ENCODE results near the gene KCTD21. TPM values are rescaled to one million over a fixed set of nuclear protein-coding genes. Genes with fewer than 3 reads are reported as not detected.

The KCTD21 gene
- total RNA-seq, 2 experiments from 2014 or later = 7.1 to 8.6 TPM

GRCh38 chr11:78202733-78203167, 14.3 kb upstream of the KCTD21 start:
- ATAC-seq (ENCODE audit: low read depth) (peak; percentile 90), DNase-seq (peak; percentile 63)
- H3K4me1 Mint-ChIP-seq = peaks cover 30% of the 10 kb centered on the region
- H3K4me3 Mint-ChIP-seq = peak overlapping the region; percentile 88
- peak overlapping the region; percentile 97 for H3K27ac Mint-ChIP-seq
- no peaks in the 10 kb centered on the region for H3K9me3 Mint-ChIP-seq
- H3K36me3 Mint-ChIP-seq = peaks cover 25% of the 10 kb centered on the region
- H3K27me3 Mint-ChIP-seq = no peaks in the 10 kb centered on the region
- POLR2A ChIA-PET = interaction anchor here (0.6 to 4.7 kb wide), 9 partner anchors 11 to 215 kb away, joined by 3 to 43 read pairs (median 4); partner anchors contain the start of genes ALG8, GAB2, KCTD21 and NDUFC2

DNA sequence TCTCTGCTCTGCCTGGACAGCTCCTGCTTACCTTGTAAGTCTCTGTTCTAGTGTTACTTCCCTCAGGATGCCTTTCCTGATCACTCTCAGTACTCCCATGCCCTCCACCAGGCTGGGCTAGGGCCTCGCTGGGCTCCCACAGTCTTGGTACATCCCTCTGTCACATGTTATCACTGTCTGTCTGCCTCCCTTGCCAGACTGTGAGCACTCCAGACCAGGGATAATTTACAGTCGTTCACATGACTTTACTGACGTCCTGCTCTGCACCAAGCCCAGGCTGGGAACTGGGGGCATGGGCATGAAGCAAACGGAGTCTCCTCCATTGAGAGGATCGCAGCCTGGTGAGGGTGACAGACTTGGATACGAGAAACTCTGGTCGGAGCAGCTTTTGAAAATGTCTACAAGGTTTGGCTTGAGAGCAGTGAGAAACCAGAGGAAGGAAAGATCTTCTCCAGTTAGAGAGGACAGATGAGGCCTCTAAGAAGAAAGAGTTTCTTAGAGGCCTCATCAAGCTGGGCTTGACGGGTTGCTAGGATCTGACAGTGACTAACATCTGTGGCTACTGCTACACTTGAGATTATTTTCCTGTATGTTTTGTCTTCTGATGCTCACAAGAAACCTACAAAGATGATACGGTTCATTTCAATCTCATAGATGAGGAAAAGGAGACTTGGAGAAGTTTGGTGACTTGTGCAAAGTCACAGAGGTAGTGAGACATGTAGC, 12.8 kb upstream of the KCTD21 start:
- no peak for ATAC-seq (ENCODE audit: low read depth)
- H3K27me3 Mint-ChIP-seq = no peaks in the 10 kb centered on the region
- H3K9me3 Mint-ChIP-seq = no peaks in the 10 kb centered on the region
- H3K4me3 Mint-ChIP-seq = peak overlapping the region; percentile 35
- peaks cover 28% of the 10 kb centered on the region for H3K36me3 Mint-ChIP-seq
- POLR2A ChIA-PET = interaction anchor here (2.4 to 4.7 kb wide), 3 partner anchors 12 to 91 kb away, joined by 11 to 43 read pairs (median 29); partner anchors contain the start of genes ALG8, KCTD21 and USP35
- H3K4me1 Mint-ChIP-seq = peaks cover 33% of the 10 kb centered on the region
- peak overlapping the region; percentile 46 for H3K27ac Mint-ChIP-seq
- DNase-seq = no peak

- Mint-ChIP-seq H3K27ac (no peak overlapping the region), H3K36me3 (peaks cover 28% of the 10 kb centered on the region), H3K9me3 (no peaks in the 10 kb centered on the region), H3K4me3 (no peak overlapping the region), H3K27me3 (no peaks in the 10 kb centered on the region), H3K4me1 (peaks cover 33% of the 10 kb centered on the region)
- DNase-seq (no peak), ATAC-seq (ENCODE audit: low read depth) (no peak)
- POLR2A ChIA-PET = interaction anchor here (0.6 to 4.7 kb wide), 2 partner anchors 11 to 243 kb away, joined by 4 to 43 read pairs; partner anchors contain the start of genes KCTD21 and USP35
These were observed 12.1 kb upstream of the KCTD21 start for GRCh38 chr11:78200553-78200952.

GRCh38 chr11:78200061-78200460, 11.6 kb upstream of the KCTD21 start:
- Mint-ChIP-seq H3K4me3 (no peak overlapping the region), H3K9me3 (no peaks in the 10 kb centered on the region), H3K27me3 (no peaks in the 10 kb centered on the region), H3K4me1 (peaks cover 34% of the 10 kb centered on the region), H3K27ac (peak overlapping the region; percentile 40), H3K36me3 (peaks cover 28% of the 10 kb centered on the region)
- no peak for ATAC-seq (ENCODE audit: low read depth)
- POLR2A ChIA-PET = interaction anchor here (0.6 to 4.7 kb wide), 2 partner anchors 11 to 243 kb away, joined by 4 to 43 read pairs; partner anchors contain the start of genes KCTD21 and USP35
- DNase-seq = no peak

GRCh38 chr11:78199653-78200015, 11.2 kb upstream of the KCTD21 start:
- ATAC-seq (ENCODE audit: low read depth) (no peak), DNase-seq (no peak)
- POLR2A ChIA-PET = interaction anchor here (4.7 kb wide), 1 partner anchor 10 kb away, joined by 43 read pairs; the partner anchor contains the start of genes KCTD21 and USP35
- Mint-ChIP-seq H3K4me1 (peaks cover 34% of the 10 kb centered on the region), H3K36me3 (peaks cover 27% of the 10 kb centered on the region), H3K27me3 (no peaks in the 10 kb centered on the region), H3K9me3 (no peaks in the 10 kb centered on the region), H3K4me3 (no peak overlapping the region), H3K27ac (peak overlapping the region; percentile 40)

DNA sequence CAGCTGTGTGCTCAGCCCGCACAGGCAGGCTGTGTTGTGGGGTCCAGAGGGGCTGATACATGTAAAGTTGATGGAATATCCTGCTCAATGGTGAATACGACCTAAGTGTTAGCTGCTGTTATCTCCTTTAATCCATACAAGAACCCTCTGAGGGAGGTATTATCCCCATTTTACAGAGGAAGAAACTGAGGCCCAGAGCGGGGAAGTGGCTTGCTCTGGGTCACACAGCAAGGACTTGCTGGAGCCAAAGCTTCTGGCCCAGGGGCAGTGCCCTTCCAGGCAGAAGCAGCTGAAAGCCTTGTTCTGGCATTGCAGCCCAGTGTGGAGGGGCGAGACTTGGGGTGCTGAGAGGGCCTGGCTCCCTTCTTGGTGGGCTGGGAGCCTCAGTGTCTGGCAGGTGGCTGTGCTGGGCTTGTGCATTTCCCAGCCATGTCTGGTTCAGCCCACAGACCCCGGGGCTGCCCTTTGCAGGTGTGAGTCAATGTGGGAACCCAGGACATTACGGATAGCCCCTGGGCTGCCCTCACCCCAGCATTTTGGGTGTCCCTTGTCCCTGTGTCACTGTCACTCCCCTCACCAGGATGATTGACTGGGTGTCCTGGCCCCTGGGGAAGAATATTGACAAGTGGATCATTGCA, 10.7 kb upstream of the KCTD21 start:
- Mint-ChIP-seq H3K9me3 (no peaks in the 10 kb centered on the region), H3K4me3 (no peak overlapping the region), H3K27ac (no peak overlapping the region), H3K27me3 (no peaks in the 10 kb centered on the region), H3K36me3 (peaks cover 24% of the 10 kb centered on the region), H3K4me1 (peaks cover 34% of the 10 kb centered on the region)
- no peak for DNase-seq
- POLR2A ChIA-PET = no interaction called here
- ATAC-seq (ENCODE audit: low read depth) = no peak

DNA sequence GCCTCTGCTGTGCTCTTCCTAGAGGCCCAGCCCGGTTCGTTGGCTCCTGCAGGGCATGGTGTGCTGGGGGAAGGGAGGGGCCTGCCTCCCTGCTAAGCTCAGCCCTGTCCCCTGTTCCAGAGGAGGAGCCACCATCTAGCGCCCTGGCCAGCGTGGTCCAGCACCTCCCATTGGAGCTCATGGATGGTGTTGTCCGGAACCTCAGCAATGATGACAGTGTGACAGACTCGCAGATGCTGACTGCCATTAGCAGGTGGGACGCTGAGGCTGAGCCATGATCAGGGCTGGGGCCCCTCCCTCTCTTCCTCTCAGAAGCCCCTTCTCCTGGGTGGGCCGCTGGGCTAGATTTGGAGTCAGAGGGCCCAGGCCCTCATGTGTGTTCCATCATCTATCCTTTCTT, 9.4 kb upstream of the KCTD21 start:
- Mint-ChIP-seq H3K27ac (no peak overlapping the region), H3K36me3 (peaks cover 27% of the 10 kb centered on the region), H3K27me3 (no peaks in the 10 kb centered on the region), H3K4me3 (no peak overlapping the region), H3K9me3 (no peaks in the 10 kb centered on the region), H3K4me1 (peaks cover 35% of the 10 kb centered on the region)
- ATAC-seq (ENCODE audit: low read depth) = no peak
- POLR2A ChIA-PET = no interaction called here
- DNase-seq = no peak

DNA sequence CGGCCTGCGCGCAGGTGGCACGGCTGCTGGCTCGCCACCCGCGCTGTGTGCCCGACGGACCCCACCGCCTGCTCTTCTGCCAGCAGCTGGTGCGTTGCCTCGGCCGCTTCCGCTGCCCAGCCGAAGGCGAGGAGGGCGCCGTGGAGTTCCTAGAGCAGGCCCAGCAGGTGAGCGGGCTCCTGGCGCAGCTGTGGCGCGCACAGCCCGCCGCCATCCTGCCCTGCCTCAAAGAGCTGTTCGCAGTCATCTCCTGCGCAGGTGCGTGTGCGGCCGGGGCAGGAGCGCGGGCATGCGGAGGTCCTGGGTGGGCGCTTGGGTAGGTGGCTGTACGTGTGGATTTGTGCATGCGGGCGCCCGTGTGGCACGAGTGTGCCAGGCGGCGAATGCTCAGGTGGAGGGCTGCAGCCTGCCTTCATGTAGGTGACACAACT, 8.2 kb upstream of the KCTD21 start:
- Mint-ChIP-seq H3K27me3 (no peaks in the 10 kb centered on the region), H3K36me3 (peaks cover 25% of the 10 kb centered on the region), H3K4me3 (no peak overlapping the region), H3K27ac (no peak overlapping the region), H3K4me1 (peaks cover 27% of the 10 kb centered on the region), H3K9me3 (no peaks in the 10 kb centered on the region)
- ATAC-seq (ENCODE audit: low read depth) (no peak), DNase-seq (no peak)
- POLR2A ChIA-PET = no interaction called here

GRCh38 chr11:78195917-78196560, 7.6 kb upstream of the KCTD21 start:
- no peaks in the 10 kb centered on the region for H3K27me3 Mint-ChIP-seq
- no peak for DNase-seq

GRCh38 chr11:78194490-78194889, 6.1 kb upstream of the KCTD21 start:
- no peak for ATAC-seq (ENCODE audit: low read depth)
- no peak overlapping the region for H3K27ac Mint-ChIP-seq

More at GRCh38 chr11:78195917-78196560, 7.6 kb upstream of the KCTD21 start:
- no peak for ATAC-seq (ENCODE audit: low read depth)
- Mint-ChIP-seq H3K9me3 (no peaks in the 10 kb centered on the region), H3K27ac (no peak overlapping the region), H3K4me1 (peaks cover 25% of the 10 kb centered on the region), H3K4me3 (no peak overlapping the region), H3K36me3 (peaks cover 18% of the 10 kb centered on the region)
- POLR2A ChIA-PET = no interaction called here

GRCh38 chr11:78193806-78194205, 5.4 kb upstream of the KCTD21 start:
- ATAC-seq (ENCODE audit: low read depth) (no peak), DNase-seq (no peak)
- no peak overlapping the region for H3K4me3 Mint-ChIP-seq
- H3K27ac Mint-ChIP-seq = no peak overlapping the region
- H3K9me3 Mint-ChIP-seq = no peaks in the 10 kb centered on the region
- POLR2A ChIA-PET = no interaction called here
- H3K4me1 Mint-ChIP-seq = peaks cover 38% of the 10 kb centered on the region
- H3K27me3 Mint-ChIP-seq = no peaks in the 10 kb centered on the region
- peaks cover 13% of the 10 kb centered on the region for H3K36me3 Mint-ChIP-seq

More at GRCh38 chr11:78194490-78194889, 6.1 kb upstream of the KCTD21 start:
- Mint-ChIP-seq H3K4me3 (no peak overlapping the region), H3K36me3 (peaks cover 14% of the 10 kb centered on the region), H3K4me1 (peaks cover 38% of the 10 kb centered on the region), H3K9me3 (no peaks in the 10 kb centered on the region), H3K27me3 (no peaks in the 10 kb centered on the region)
- DNase-seq = no peak
- POLR2A ChIA-PET = no interaction called here

DNA sequence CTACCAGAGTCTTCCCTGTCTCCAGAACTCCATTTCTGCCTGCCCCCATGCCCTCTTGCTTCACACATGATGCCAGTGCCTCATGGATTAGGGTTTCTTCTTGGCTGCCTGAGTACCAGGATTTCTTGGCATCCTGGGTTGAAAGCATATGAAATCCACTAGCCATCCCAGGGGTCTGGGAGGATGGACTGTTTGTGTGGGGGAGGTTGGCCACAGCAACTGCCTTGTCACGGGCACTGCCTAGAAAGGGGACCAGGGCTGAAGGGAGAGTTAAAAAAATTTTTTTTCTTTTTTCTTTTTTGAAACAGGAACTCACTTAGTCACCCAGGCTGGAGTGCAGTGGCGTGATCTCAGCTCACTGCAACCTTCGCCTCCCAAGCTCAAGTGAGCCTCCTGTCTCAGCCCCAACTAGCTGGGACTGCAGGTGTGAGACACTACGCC, 4.5 kb upstream of the KCTD21 start:
- no peak overlapping the region for H3K4me3 Mint-ChIP-seq
- H3K36me3 Mint-ChIP-seq = peaks cover 15% of the 10 kb centered on the region
- no peak for DNase-seq
- H3K27me3 Mint-ChIP-seq = no peaks in the 10 kb centered on the region
- no peak for ATAC-seq (ENCODE audit: low read depth)
- H3K27ac Mint-ChIP-seq = peak overlapping the region; percentile 73
- H3K9me3 Mint-ChIP-seq = no peaks in the 10 kb centered on the region
- POLR2A ChIA-PET = no interaction called here
- peaks cover 38% of the 10 kb centered on the region for H3K4me1 Mint-ChIP-seq

DNA sequence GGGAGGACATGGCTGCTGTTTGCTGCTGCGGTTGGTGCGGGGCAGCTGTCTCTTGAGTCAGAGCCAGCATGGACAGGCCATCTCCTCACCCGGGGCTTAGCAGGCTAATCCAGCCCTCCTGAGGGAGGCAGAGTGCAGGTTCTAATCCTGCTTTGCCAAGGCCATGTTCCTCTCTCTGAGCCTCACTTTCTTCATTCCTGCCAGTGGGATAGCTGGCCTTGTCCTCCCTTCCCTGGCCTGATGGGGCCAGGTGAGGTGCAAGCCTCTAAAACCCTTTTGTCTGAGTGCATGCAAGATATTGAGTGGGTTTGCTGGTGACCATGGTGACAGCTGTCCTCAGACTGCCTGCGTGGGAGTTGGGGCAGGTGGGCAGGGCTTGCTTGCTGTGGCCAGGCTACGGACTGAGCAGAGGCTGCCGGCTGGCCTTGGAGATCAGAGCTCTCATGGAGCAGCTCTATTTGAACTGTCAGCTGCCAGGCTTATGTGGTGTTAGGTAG, 3.8 kb upstream of the KCTD21 start:
- no peak overlapping the region for H3K27ac Mint-ChIP-seq
- ATAC-seq (ENCODE audit: low read depth) (no peak), DNase-seq (no peak)
- H3K9me3 Mint-ChIP-seq = no peaks in the 10 kb centered on the region
- H3K4me3 Mint-ChIP-seq = no peak overlapping the region
- peaks cover 14% of the 10 kb centered on the region for H3K36me3 Mint-ChIP-seq
- POLR2A ChIA-PET = interaction anchor here (1.0 kb wide), 1 partner anchor 11 kb away, joined by 4 read pairs; no protein-coding TSS in a partner anchor
- peaks cover 43% of the 10 kb centered on the region for H3K4me1 Mint-ChIP-seq
- no peaks in the 10 kb centered on the region for H3K27me3 Mint-ChIP-seq
